T-cell (primary cell): ENCODE measurements around the gene IQGAP2. TPM values are rescaled to one million over a fixed set of nuclear protein-coding genes. Genes with fewer than 3 reads are reported as not detected.
A peak's percentile ranks its signal among the peaks of the same experiment; 100 is the strongest.

Experiments used
- ATAC-seq, 4 experiments: fragments of 200-7000 bp in 3 of 4; fragments of 150-1000 bp in 1 of 4; cut with Tn5 transposase; replicated peaks in 1 of 4; 1 replicate in 3 of 4; 2 replicates in 1 of 4; pipeline ENCODE4 v1.10.0; 2021; ENCODE audit warnings: moderate library complexity in 3 of 4, mild to moderate bottlenecking in 2 of 4, moderate number of reproducible peaks in 1 of 4
- CTCF ChIA-PET, 2 donors: fragments of 300-600 bp; sonication (Branson Sonifier 250); formaldehyde crosslinking; loops; one replicate each; lab custom pipeline; 2022; ENCODE audit warnings: antibody characterized with exemption in 2 of 2; lab: Charles Lee
- POLR2A ChIA-PET, 2 donors: fragments of 300-600 bp; sonication (Branson Sonifier 250); formaldehyde crosslinking; loops; one replicate each; lab custom pipeline; 2022; ENCODE audit warnings: antibody characterized with exemption in 2 of 2; lab: Charles Lee
- DNase-seq, 35 experiments: peaks; one replicate each; pipeline versions ENCODE4 v3.0.0 to v3.0.0-alpha.2; 2013 to 2023
- H3K27ac ChIP-seq: one replicate; pipeline ENCODE4 v1.5.1; 2013; ENCODE audit warnings: low read length
- H3K27me3 ChIP-seq, 2 experiments: replicated peaks in 1 of 2; 1 replicate in 1 of 2; 2 replicates in 1 of 2; pipeline versions ENCODE4 v1.6.1 to v1.7.0; 2013; ENCODE audit warnings: low read length in 1 of 2, mixed read lengths in 1 of 2; ENCODE audit not compliant: control insufficient read depth in 2 of 2, insufficient read depth in 2 of 2; ENCODE audit errors: extremely low read depth in 1 of 2
- H3K36me3 ChIP-seq, 2 donors: 1 replicate in 1 of 2; 2 replicates in 1 of 2; pipeline versions ENCODE4 v1.6.1 to v1.7.0; 2013; ENCODE audit warnings: low read length in 1 of 2; ENCODE audit not compliant: control insufficient read depth in 2 of 2, insufficient read depth in 1 of 2; ENCODE audit errors: extremely low read depth in 1 of 2
- H3K4me1 ChIP-seq, 2 experiments: 1 replicate in 1 of 2; 2 replicates in 1 of 2; pipeline versions ENCODE4 v1.6.1 to v1.7.0; 2013; ENCODE audit warnings: low read length in 2 of 2, mixed read lengths in 1 of 2; ENCODE audit not compliant: insufficient read depth in 2 of 2, control insufficient read depth in 1 of 2; ENCODE audit errors: extremely low read depth in 1 of 2
- H3K4me3 ChIP-seq, 2 donors: 1 replicate in 1 of 2; 2 replicates in 1 of 2; pipeline versions ENCODE4 v1.5.1 to v1.7.0; 2013; ENCODE audit warnings: mild to moderate bottlenecking in 2 of 2, low read length in 1 of 2, moderate library complexity in 1 of 2; ENCODE audit not compliant: control insufficient read depth in 1 of 2; ENCODE audit errors: extremely low read depth in 1 of 2
- H3K9me3 ChIP-seq: 2 replicates; pipeline ENCODE4 v1.7.0; 2013
- H3K27ac Mint-ChIP-seq, 2 donors: one replicate each; pipeline ENCODE4 v1.8.0; 2020 to 2021; ENCODE audit warnings: mild to moderate bottlenecking in 2 of 2, mixed read lengths in 2 of 2
- H3K27me3 Mint-ChIP-seq, 2 donors: one replicate each; pipeline ENCODE4 v1.8.0; 2021 to 2022; ENCODE audit warnings: mixed read lengths in 2 of 2
- H3K36me3 Mint-ChIP-seq: one replicate; pipeline ENCODE4 v1.8.0; 2021; ENCODE audit warnings: mixed read lengths
- H3K4me1 Mint-ChIP-seq, 3 donors: one replicate each; pipeline ENCODE4 v1.8.0; 2020 to 2022; ENCODE audit warnings: mixed read lengths in 3 of 3, mild to moderate bottlenecking in 1 of 3
- H3K4me3 Mint-ChIP-seq, 3 donors: one replicate each; pipeline ENCODE4 v1.8.0; 2020 to 2022; ENCODE audit warnings: mild to moderate bottlenecking in 3 of 3, mixed read lengths in 3 of 3, moderate library complexity in 3 of 3
- H3K9me3 Mint-ChIP-seq, 3 donors: one replicate each; pipeline ENCODE4 v1.8.0; 2020 to 2022; ENCODE audit warnings: mixed read lengths in 3 of 3
- WGBS: methylation state at CpG from one replicate; pipeline ENCODE4 v1.1.5; 2013; ENCODE audit warnings: missing lambda C conversion rate; ENCODE audit not compliant: insufficient coverage; 5-methylcytosine and 5-hydroxymethylcytosine counted together
- total RNA-seq, 35 experiments: library from RNA in 6 of 35; stranded (reverse) in 6 of 35; fragments of 120-200 nt in 1 of 35; gene quantifications; one replicate each; pipeline versions ENCODE4 v1.2.1 to v1.2.4 and lab custom pipeline; 2013 to 2026

Gene IQGAP2
- total RNA-seq, 5 donors from 2014 or later (not counting 1 experiment from before 2014, with no cell fraction given), result 66.5 to 121 (median 72.5) TPM

GRCh38 chr5:76583163-76584047 is 180.3 kb downstream of the IQGAP2 start:
- no peaks in the 10 kb centered on the region for H3K9me3 ChIP-seq
- peaks cover 0 to 12% of the 10 kb centered on the region in 2 donors for H3K36me3 ChIP-seq
- no peaks in the 10 kb centered on the region for H3K27me3 Mint-ChIP-seq
- peaks cover 3% of the 10 kb centered on the region for H3K36me3 Mint-ChIP-seq
- CTCF ChIA-PET, result interaction anchor here (0.5 to 3.9 kb wide), 35 partner anchors 9 to 1028 kb away, joined by 3 to 26 read pairs (median 4); partner anchors contain the start of gene IQGAP2 (in 1 of the 2)
- H3K4me1 Mint-ChIP-seq, result peaks cover 0 to 25% (median 22%) of the 10 kb centered on the region in 3 donors
- peak overlapping the region in 1 of 2 donors; percentile 16 for H3K27ac Mint-ChIP-seq
- H3K4me1 ChIP-seq, result peaks cover 0 to 2% of the 10 kb centered on the region in 2 experiments
- H3K4me3 ChIP-seq, result no peak overlapping the region
- no peaks in the 10 kb centered on the region for H3K9me3 Mint-ChIP-seq
- WGBS, result 75% methylated on average over 2 of the region's 7 CpGs
- H3K27ac ChIP-seq, result no peak overlapping the region
- H3K27me3 ChIP-seq, result no peaks in the 10 kb centered on the region
- POLR2A ChIA-PET, result interaction anchor here in 1 of 2 donors (0.6 to 1.8 kb wide), 7 partner anchors 26 to 242 kb away, joined by 3 to 7 read pairs (median 4); partner anchors contain the start of gene IQGAP2
- DNase-seq, result peak in 1 of 35 experiments; percentile 57
- no peak for ATAC-seq
- no peak overlapping the region for H3K4me3 Mint-ChIP-seq

- no peaks in the 10 kb centered on the region for H3K27me3 Mint-ChIP-seq
- no peak for ATAC-seq
- no peak overlapping the region for H3K27ac ChIP-seq
- no peaks in the 10 kb centered on the region for H3K9me3 ChIP-seq
- no peak overlapping the region for H3K4me3 Mint-ChIP-seq
- H3K27ac Mint-ChIP-seq, result no peak overlapping the region
- peaks cover 0 to 21% (median 17%) of the 10 kb centered on the region in 3 donors for H3K4me1 Mint-ChIP-seq
- peaks cover 13% of the 10 kb centered on the region for H3K36me3 Mint-ChIP-seq
- peaks cover 0 to 2% of the 10 kb centered on the region in 2 experiments for H3K4me1 ChIP-seq
- WGBS, result no CpG with 5 or more reads among the region's 3 CpGs
- no peaks in the 10 kb centered on the region for H3K27me3 ChIP-seq
- DNase-seq, result no peak
- H3K9me3 Mint-ChIP-seq, result no peaks in the 10 kb centered on the region
- peaks cover 0 to 32% of the 10 kb centered on the region in 2 donors for H3K36me3 ChIP-seq
- H3K4me3 ChIP-seq, result no peak overlapping the region
- CTCF ChIA-PET, result interaction anchor here (0.6 to 0.7 kb wide), 2 partner anchors 14 to 187 kb away, joined by 3 to 5 read pairs; no protein-coding TSS in a partner anchor
- POLR2A ChIA-PET, result no interaction called here
Observed at GRCh38 chr5:76585783-76586217, 182.7 kb downstream of the IQGAP2 start.

- Mint-ChIP-seq H3K27me3 (no peaks in the 10 kb centered on the region), H3K9me3 (no peaks in the 10 kb centered on the region), H3K4me3 (no peak overlapping the region), H3K27ac (peak overlapping the region in 1 of 2 donors; percentile 34), H3K36me3 (peaks cover 19% of the 10 kb centered on the region), H3K4me1 (peaks cover 0 to 15% (median 14%) of the 10 kb centered on the region in 3 donors)
- Histone ChIP-seq H3K4me1 (peaks cover 0 to 2% of the 10 kb centered on the region in 2 experiments), H3K27me3 (no peaks in the 10 kb centered on the region), H3K4me3 (no peak overlapping the region), H3K9me3 (no peaks in the 10 kb centered on the region), H3K27ac (no peak overlapping the region), H3K36me3 (peaks cover 0 to 39% of the 10 kb centered on the region in 2 donors)
- CTCF ChIA-PET, result no interaction called here
- DNase-seq (no peak), ATAC-seq (no peak)
- POLR2A ChIA-PET, result interaction anchor here in 1 of 2 donors (0.7 kb wide), 1 partner anchor 111 kb away, joined by 3 read pairs; no protein-coding TSS in a partner anchor
- no CpG with 5 or more reads among the region's 4 CpGs for WGBS
Observed at GRCh38 chr5:76586531-76586930, 183.4 kb downstream of the IQGAP2 start.

- ATAC-seq, result no peak
- H3K36me3 Mint-ChIP-seq, result peaks cover 43% of the 10 kb centered on the region
Observed at GRCh38 chr5:76590027-76590426, 186.9 kb downstream of the IQGAP2 start.

GRCh38 chr5:76591366-76591765 is 188.3 kb downstream of the IQGAP2 start:
- POLR2A ChIA-PET, result interaction anchor here (0.5 to 0.6 kb wide), 2 partner anchors 75 to 1342 kb away, joined by 3 read pairs; no protein-coding TSS in a partner anchor
- H3K36me3 ChIP-seq, result peaks cover under 1 to 60% of the 10 kb centered on the region in 2 donors
- H3K27me3 ChIP-seq, result no peaks in the 10 kb centered on the region
- DNase-seq (no peak), ATAC-seq (no peak)
- H3K4me3 ChIP-seq, result no peak overlapping the region
- Mint-ChIP-seq H3K4me3 (no peak overlapping the region), H3K36me3 (peaks cover 51% of the 10 kb centered on the region), H3K9me3 (no peaks in the 10 kb centered on the region), H3K27ac (peak overlapping the region; percentile 11 to 37), H3K27me3 (no peaks in the 10 kb centered on the region), H3K4me1 (no peaks in the 10 kb centered on the region)
- WGBS, result 94% methylated on average over 3 of the region's 3 CpGs
- CTCF ChIA-PET, result interaction anchor here in 1 of 2 donors (1.2 kb wide), 1 partner anchor 9 kb away, joined by 5 read pairs; no protein-coding TSS in a partner anchor
- H3K4me1 ChIP-seq, result peaks cover 0 to 3% of the 10 kb centered on the region in 2 experiments
- H3K27ac ChIP-seq, result no peak overlapping the region
- H3K9me3 ChIP-seq, result no peaks in the 10 kb centered on the region

More at GRCh38 chr5:76590027-76590426, 186.9 kb downstream of the IQGAP2 start:
- no peaks in the 10 kb centered on the region for H3K9me3 Mint-ChIP-seq
- H3K4me1 ChIP-seq, result no peaks in the 10 kb centered on the region
- H3K4me3 Mint-ChIP-seq, result no peak overlapping the region
- ChIA-PET CTCF (interaction anchor here in 1 of 2 donors (0.5 kb wide), 1 partner anchor 178 kb away, joined by 6 read pairs; no protein-coding TSS in a partner anchor), POLR2A (no interaction called here)
- no peaks in the 10 kb centered on the region for H3K4me1 Mint-ChIP-seq
- H3K9me3 ChIP-seq, result no peaks in the 10 kb centered on the region
- no peaks in the 10 kb centered on the region for H3K27me3 ChIP-seq
- H3K27ac Mint-ChIP-seq, result peak overlapping the region in 1 of 2 donors; percentile 11
- DNase-seq, result no peak
- no CpG with 5 or more reads among the region's 1 CpG for WGBS
- H3K27ac ChIP-seq, result no peak overlapping the region
- H3K27me3 Mint-ChIP-seq, result no peaks in the 10 kb centered on the region
- no peak overlapping the region for H3K4me3 ChIP-seq
- H3K36me3 ChIP-seq, result peaks cover 0 to 57% of the 10 kb centered on the region in 2 donors

GRCh38 chr5:76592692-76593091 is 189.6 kb downstream of the IQGAP2 start:
- POLR2A ChIA-PET, result interaction anchor here in 1 of 2 donors (0.7 kb wide), 1 partner anchor 205 kb away, joined by 5 read pairs; no protein-coding TSS in a partner anchor
- Histone ChIP-seq H3K27ac (no peak overlapping the region), H3K27me3 (no peaks in the 10 kb centered on the region), H3K9me3 (no peaks in the 10 kb centered on the region), H3K36me3 (peaks cover 8 to 72% of the 10 kb centered on the region in 2 donors), H3K4me1 (peaks cover 0 to 3% of the 10 kb centered on the region in 2 experiments), H3K4me3 (no peak overlapping the region)
- Mint-ChIP-seq H3K4me1 (no peaks in the 10 kb centered on the region), H3K9me3 (no peaks in the 10 kb centered on the region), H3K27ac (no peak overlapping the region), H3K27me3 (no peaks in the 10 kb centered on the region), H3K4me3 (no peak overlapping the region), H3K36me3 (peaks cover 63% of the 10 kb centered on the region)
- DNase-seq (no peak), ATAC-seq (no peak)
- WGBS, result no CpG with 5 or more reads among the region's 3 CpGs
- CTCF ChIA-PET, result no interaction called here
